ENCODE measurements around the gene ITGA5.

DNA sequence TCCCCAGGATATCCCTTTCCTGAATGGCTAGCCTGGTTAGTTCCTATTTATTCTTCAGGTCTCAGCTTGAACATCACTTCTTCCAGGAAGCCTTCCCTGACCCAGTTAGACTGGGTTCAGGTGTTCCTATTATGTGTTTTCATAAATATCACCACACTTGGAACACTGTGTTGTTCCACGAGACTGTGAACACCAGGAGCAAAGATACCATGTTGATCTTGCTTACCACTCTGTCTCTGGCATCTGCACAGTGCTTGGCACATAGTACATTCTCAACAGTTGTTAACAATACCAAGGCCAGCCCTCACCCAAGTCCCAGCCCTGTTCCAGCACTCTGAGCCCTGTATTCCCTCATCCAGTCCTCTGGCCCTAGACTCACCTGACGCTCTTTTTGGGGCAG is 20.8 kb downstream of the ITGA5 start:
- TF ChIP-seq, protein P1, sequence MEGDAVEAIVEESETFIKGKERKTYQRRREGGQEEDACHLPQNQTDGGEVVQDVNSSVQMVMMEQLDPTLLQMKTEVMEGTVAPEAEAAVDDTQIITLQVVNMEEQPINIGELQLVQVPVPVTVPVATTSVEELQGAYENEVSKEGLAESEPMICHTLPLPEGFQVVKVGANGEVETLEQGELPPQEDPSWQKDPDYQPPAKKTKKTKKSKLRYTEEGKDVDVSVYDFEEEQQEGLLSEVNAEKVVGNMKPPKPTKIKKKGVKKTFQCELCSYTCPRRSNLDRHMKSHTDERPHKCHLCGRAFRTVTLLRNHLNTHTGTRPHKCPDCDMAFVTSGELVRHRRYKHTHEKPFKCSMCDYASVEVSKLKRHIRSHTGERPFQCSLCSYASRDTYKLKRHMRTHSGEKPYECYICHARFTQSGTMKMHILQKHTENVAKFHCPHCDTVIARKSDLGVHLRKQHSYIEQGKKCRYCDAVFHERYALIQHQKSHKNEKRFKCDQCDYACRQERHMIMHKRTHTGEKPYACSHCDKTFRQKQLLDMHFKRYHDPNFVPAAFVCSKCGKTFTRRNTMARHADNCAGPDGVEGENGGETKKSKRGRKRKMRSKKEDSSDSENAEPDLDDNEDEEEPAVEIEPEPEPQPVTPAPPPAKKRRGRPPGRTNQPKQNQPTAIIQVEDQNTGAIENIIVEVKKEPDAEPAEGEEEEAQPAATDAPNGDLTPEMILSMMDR (IDR thresholded peaks at IDR 0.05) = no peak
- TF ChIP-seq POLR2A (IDR thresholded peaks at IDR 0.05) = no peak
